Brain microvascular endothelial cell (primary cell): Measurements from ENCODE around the gene TNS1.
A peak's percentile ranks its signal among the peaks of the same experiment; 100 is the strongest.

Experiments used
- DNase-seq: peaks from one replicate; pipeline ENCODE4 v3.0.0-alpha.2; 2020
- H3K27ac ChIP-seq: fragments of 250-450 bp; sonication (Bioruptor Pico); 2 replicates; pipeline ENCODE4 v1.5.1; 2020; ENCODE audit warnings: mild to moderate bottlenecking, moderate library complexity
- H3K27me3 ChIP-seq: fragments of 250-450 bp; sonication (Bioruptor Pico); replicated peaks from 2 replicates; pipeline ENCODE4 v1.5.1; 2020; ENCODE audit warnings: mild to moderate bottlenecking
- H3K36me3 ChIP-seq: fragments of 250-450 bp; sonication (Bioruptor Pico); replicated peaks from 2 replicates; pipeline ENCODE4 v1.5.1; 2020; ENCODE audit warnings: mild to moderate bottlenecking
- H3K4me3 ChIP-seq: 2 replicates; pipeline ENCODE4 v1.5.1; 2011; ENCODE audit warnings: low read depth, mild to moderate bottlenecking, control low read depth, low read length, moderate library complexity
- in situ Hi-C: cut with HindIII; loops from 2 replicates; pipeline ENCODE4 v1.10.0; 2017; ENCODE audit warnings: low sequenced_read_pairs, low pct_ligation_motif_present
- TF ChIP-seq, protein P1 (sequence below): IDR thresholded peaks from 2 replicates; pipeline ENCODE4 v1.5.1; 2011; ENCODE audit warnings: low read depth, mild to moderate bottlenecking, moderate library complexity, low read length, control low read depth, inconsistent platforms; ENCODE audit errors: missing control alignments

The TNS1 gene

GRCh38 chr2:217972037-217972436, 30.8 kb downstream of the TNS1 start:
- in situ Hi-C loops, result no loop called here
- H3K36me3 ChIP-seq, result no peaks in the 10 kb centered on the region

GRCh38 chr2:217971166-217971565, 31.6 kb downstream of the TNS1 start:
- DNase-seq, result no peak
- TF ChIP-seq, protein P1, sequence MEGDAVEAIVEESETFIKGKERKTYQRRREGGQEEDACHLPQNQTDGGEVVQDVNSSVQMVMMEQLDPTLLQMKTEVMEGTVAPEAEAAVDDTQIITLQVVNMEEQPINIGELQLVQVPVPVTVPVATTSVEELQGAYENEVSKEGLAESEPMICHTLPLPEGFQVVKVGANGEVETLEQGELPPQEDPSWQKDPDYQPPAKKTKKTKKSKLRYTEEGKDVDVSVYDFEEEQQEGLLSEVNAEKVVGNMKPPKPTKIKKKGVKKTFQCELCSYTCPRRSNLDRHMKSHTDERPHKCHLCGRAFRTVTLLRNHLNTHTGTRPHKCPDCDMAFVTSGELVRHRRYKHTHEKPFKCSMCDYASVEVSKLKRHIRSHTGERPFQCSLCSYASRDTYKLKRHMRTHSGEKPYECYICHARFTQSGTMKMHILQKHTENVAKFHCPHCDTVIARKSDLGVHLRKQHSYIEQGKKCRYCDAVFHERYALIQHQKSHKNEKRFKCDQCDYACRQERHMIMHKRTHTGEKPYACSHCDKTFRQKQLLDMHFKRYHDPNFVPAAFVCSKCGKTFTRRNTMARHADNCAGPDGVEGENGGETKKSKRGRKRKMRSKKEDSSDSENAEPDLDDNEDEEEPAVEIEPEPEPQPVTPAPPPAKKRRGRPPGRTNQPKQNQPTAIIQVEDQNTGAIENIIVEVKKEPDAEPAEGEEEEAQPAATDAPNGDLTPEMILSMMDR, result no peak
- no peak overlapping the region for H3K4me3 ChIP-seq
- no peaks in the 10 kb centered on the region for H3K27me3 ChIP-seq
- in situ Hi-C loops, result no loop called here
- H3K36me3 ChIP-seq, result no peaks in the 10 kb centered on the region
- no peak overlapping the region for H3K27ac ChIP-seq

More at GRCh38 chr2:217972037-217972436, 30.8 kb downstream of the TNS1 start:
- Histone ChIP-seq H3K27me3 (no peaks in the 10 kb centered on the region), H3K27ac (no peak overlapping the region), H3K4me3 (no peak overlapping the region)
- TF ChIP-seq, protein P1, result no peak
- no peak for DNase-seq

- DNase-seq, result no peak
- in situ Hi-C loops, result no loop called here
- Histone ChIP-seq H3K27me3 (no peaks in the 10 kb centered on the region), H3K27ac (no peak overlapping the region), H3K36me3 (no peaks in the 10 kb centered on the region), H3K4me3 (no peak overlapping the region)
- TF ChIP-seq, protein P1, result no peak
Measured at GRCh38 chr2:217970206-217970605, 32.6 kb downstream of the TNS1 start.

DNA sequence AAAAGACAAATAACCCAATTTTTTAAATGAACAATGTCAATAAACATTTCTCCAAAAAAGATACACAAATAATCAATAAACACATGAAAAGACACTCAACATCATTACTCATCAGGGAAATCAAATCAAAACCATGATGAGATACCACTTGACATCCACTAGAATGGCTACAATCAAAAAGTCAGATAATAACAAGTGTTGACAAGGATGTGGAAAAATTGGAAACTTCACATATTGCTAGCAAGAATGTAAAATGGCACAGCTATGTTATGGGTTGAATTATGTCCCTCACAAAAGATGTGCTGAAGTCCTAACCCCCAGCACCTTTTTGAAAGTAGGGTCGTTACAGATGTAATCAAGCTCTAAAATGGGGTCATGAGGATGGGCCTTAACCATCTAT, 33.2 kb downstream of the TNS1 start:
- Histone ChIP-seq H3K4me3 (no peak overlapping the region), H3K36me3 (no peaks in the 10 kb centered on the region), H3K27me3 (no peaks in the 10 kb centered on the region), H3K27ac (no peak overlapping the region)
- in situ Hi-C loops, result no loop called here
- no peak for DNase-seq
- TF ChIP-seq, protein P1, result no peak

DNA sequence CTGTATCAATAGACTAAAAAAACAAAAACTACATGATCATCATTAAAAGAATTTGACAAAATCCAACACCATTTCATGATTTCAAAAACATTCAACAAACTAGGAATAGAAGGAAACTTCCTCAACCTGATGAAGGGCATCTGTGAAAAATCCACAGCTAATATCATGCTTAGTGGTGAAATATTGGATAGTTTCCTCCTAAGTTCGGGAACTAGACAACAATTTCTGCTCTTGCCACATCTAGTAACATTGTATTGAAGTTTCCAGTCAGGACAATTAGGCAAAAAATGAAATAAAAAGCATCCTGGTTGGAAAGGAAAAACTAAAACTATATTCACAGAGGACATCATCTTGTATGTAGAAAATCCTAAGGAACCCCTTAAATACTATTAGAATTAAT, 34.8 kb downstream of the TNS1 start:
- H3K36me3 ChIP-seq, result no peaks in the 10 kb centered on the region
- H3K4me3 ChIP-seq, result no peak overlapping the region
- in situ Hi-C loops, result no loop called here
- TF ChIP-seq, protein P1, result no peak
- H3K27me3 ChIP-seq, result no peaks in the 10 kb centered on the region
- no peak for DNase-seq
- no peak overlapping the region for H3K27ac ChIP-seq

DNA sequence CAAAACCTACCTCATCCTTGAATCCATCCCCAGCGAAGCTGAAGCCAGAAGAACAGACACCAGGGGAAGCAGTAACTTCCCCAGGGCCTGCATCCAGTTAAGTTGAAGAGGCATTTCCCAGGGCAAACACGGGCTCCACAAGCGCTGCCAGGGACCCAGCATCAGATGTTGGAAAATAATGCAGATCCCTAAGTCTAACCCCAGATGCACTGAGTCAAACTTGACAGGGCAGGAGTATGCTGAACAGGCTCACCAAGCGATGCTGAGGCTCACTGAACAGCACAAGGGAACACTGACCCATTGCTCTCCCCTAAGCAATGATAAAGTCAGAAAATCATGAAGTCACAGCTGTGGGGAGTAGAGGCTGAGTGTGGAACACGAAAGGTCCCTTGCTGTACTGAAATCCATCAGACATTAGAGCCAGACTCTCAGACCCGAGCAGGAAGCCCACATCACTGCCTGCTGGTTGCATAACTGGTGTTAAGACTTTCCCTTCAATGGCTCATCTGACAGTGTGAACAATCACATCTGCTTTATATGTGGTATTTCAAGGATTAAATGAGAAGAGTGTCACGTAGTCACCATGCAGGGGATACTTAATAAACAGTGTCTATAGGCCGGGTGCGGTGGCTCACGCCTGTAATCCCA, 36.2 kb downstream of the TNS1 start:
- in situ Hi-C loops, result no loop called here
- H3K36me3 ChIP-seq, result no peaks in the 10 kb centered on the region
- peak; percentile 12 for DNase-seq

More for the DNA sequence above, 36.2 kb downstream of the TNS1 start:
- TF ChIP-seq, protein P1, result no peak
- Histone ChIP-seq H3K4me3 (no peak overlapping the region), H3K27ac (no peak overlapping the region), H3K27me3 (no peaks in the 10 kb centered on the region)
